Measurements from ENCODE around the gene ACVR1B. TPM values are rescaled to one million over a fixed set of nuclear protein-coding genes. Genes with fewer than 3 reads are reported as not detected.

ACVR1B gene
- total RNA-seq, 1 donor from 2014 or later, result 23.6 TPM

DNA sequence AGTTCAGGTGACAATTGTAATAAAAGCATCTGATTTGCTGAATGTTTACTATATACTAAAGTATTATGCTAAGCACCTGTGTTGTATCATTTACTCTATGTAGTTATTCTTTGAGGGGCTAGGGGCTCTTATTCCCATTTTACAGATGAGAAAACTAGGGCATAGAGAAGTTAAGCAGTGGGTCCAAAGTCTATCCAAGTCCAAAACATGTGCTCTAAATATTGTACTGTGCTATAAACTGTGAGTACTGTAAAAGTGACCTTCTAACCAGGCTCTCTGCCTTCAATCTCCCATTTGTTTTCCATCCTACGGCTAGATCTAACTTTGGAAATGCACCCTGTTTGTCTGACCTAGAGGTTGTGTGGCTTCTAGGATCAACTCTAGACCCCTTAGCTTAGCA lies 9.0 kb downstream of the ACVR1B start:
- DNase-seq (ENCODE audit: extremely low spot score in 2 of 2), result no peak
- no peaks in the 10 kb centered on the region for H3K36me3 ChIP-seq
- H3K4me3 ChIP-seq, result no peak overlapping the region
- peaks cover 58% of the 10 kb centered on the region for H3K4me1 ChIP-seq
- intact Hi-C loops (cut with DNase I), result no loop called here
- H3K27ac ChIP-seq, result no peak overlapping the region
- H3K27me3 ChIP-seq, result no peaks in the 10 kb centered on the region
- H3K9me3 ChIP-seq, result no peaks in the 10 kb centered on the region
- no peak for TF ChIP-seq POLR2AphosphoS5 (IDR thresholded peaks at IDR 0.05; ENCODE audit: insufficient read depth in 1 of 2, low read depth in 1 of 2)
- no peak for TF ChIP-seq POLR2A (IDR thresholded peaks at IDR 0.05)
- TF ChIP-seq, protein P1, sequence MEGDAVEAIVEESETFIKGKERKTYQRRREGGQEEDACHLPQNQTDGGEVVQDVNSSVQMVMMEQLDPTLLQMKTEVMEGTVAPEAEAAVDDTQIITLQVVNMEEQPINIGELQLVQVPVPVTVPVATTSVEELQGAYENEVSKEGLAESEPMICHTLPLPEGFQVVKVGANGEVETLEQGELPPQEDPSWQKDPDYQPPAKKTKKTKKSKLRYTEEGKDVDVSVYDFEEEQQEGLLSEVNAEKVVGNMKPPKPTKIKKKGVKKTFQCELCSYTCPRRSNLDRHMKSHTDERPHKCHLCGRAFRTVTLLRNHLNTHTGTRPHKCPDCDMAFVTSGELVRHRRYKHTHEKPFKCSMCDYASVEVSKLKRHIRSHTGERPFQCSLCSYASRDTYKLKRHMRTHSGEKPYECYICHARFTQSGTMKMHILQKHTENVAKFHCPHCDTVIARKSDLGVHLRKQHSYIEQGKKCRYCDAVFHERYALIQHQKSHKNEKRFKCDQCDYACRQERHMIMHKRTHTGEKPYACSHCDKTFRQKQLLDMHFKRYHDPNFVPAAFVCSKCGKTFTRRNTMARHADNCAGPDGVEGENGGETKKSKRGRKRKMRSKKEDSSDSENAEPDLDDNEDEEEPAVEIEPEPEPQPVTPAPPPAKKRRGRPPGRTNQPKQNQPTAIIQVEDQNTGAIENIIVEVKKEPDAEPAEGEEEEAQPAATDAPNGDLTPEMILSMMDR (IDR thresholded peaks at IDR 0.05), result no peak

DNA sequence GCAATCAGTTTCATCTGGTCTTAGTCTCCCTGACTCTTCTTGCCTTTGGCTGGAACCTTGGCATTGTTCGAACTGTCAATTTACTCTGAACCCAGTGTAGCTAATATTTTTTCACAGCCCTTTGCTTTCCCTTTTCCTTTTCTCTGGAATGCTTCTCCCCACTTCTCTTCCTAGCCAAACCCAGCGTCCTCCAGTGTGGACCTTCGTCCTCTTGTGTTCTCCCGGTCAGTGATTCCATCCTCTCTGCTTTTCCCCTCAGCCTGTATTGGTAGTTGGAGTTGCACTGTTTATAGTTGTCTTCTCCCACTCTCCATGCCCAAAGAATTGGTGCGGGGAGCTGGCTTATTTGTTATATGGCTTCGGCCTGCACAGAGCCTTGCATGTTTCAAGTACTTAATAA lies 9.4 kb downstream of the ACVR1B start:
- no peak for TF ChIP-seq POLR2AphosphoS5 (IDR thresholded peaks at IDR 0.05; ENCODE audit: insufficient read depth in 1 of 2, low read depth in 1 of 2)
- TF ChIP-seq, protein P1 (IDR thresholded peaks at IDR 0.05), result no peak
- TF ChIP-seq POLR2A (IDR thresholded peaks at IDR 0.05), result no peak
- peaks cover 54% of the 10 kb centered on the region for H3K4me1 ChIP-seq

DNA sequence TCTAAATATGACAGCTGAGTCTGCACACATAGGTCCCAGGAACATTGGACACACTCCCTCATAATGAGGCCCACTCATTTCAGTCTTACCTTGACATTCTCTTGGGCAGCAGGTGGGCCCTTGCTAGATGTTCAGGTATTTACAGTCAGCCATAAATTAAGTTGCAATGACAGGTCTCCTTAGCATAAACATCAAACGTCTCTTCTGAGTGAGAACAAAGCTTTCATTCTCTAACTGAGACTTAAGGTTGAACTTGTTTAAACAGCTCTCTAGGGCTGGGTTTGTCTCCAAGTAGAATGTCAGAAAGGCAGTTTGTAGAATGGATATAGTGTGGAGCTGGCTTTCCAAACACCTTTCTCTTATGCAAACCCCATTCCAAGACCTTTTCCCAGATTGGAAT lies 10.3 kb downstream of the ACVR1B start:
- intact Hi-C loops (cut with DNase I), result no loop called here
- Histone ChIP-seq H3K36me3 (no peaks in the 10 kb centered on the region), H3K4me1 (peaks cover 51% of the 10 kb centered on the region), H3K9me3 (no peaks in the 10 kb centered on the region), H3K27me3 (no peaks in the 10 kb centered on the region), H3K27ac (no peak overlapping the region), H3K4me3 (no peak overlapping the region)
- no peak for DNase-seq (ENCODE audit: extremely low spot score in 2 of 2)
- TF ChIP-seq POLR2A (IDR thresholded peaks at IDR 0.05) (no peak), POLR2AphosphoS5 (IDR thresholded peaks at IDR 0.05; ENCODE audit: insufficient read depth in 1 of 2, low read depth in 1 of 2) (no peak)
- TF ChIP-seq, protein P1 (IDR thresholded peaks at IDR 0.05), result no peak

More for the DNA sequence above, 9.4 kb downstream of the ACVR1B start:
- H3K4me3 ChIP-seq, result no peak overlapping the region
- H3K36me3 ChIP-seq, result no peaks in the 10 kb centered on the region
- no peak for DNase-seq (ENCODE audit: extremely low spot score in 2 of 2)
- H3K9me3 ChIP-seq, result no peaks in the 10 kb centered on the region
- H3K27ac ChIP-seq, result no peak overlapping the region
- intact Hi-C loops (cut with DNase I), result no loop called here
- H3K27me3 ChIP-seq, result no peaks in the 10 kb centered on the region

DNA sequence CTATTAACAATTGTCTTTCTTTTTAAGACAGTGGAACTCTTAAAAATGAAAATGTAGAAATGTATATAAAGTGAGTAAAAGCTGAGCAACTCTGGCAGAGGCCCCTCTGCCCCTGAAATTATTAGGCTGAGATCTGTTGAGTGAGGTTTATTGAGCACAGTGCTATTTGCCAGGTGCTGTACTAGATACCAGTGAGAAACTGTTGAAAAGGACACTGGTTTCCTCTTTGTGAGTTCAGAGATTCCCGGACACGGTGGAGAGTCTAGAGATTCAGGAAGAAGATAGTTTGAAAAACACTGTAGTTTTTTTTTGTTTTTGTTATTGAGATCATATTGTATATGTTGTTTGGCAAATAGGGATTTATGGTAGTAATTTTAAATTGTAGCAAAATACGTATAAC lies 11.2 kb downstream of the ACVR1B start:
- no peak overlapping the region for H3K27ac ChIP-seq
- H3K4me3 ChIP-seq, result no peak overlapping the region
- no peaks in the 10 kb centered on the region for H3K27me3 ChIP-seq
- H3K9me3 ChIP-seq, result no peaks in the 10 kb centered on the region
- no peaks in the 10 kb centered on the region for H3K36me3 ChIP-seq
- peaks cover 46% of the 10 kb centered on the region for H3K4me1 ChIP-seq
- intact Hi-C loops (cut with DNase I), result no loop called here
- DNase-seq (ENCODE audit: extremely low spot score in 2 of 2), result no peak
- TF ChIP-seq POLR2AphosphoS5 (IDR thresholded peaks at IDR 0.05; ENCODE audit: insufficient read depth in 1 of 2, low read depth in 1 of 2) (no peak), POLR2A (IDR thresholded peaks at IDR 0.05) (no peak)
- TF ChIP-seq, protein P1 (IDR thresholded peaks at IDR 0.05), result no peak

DNA sequence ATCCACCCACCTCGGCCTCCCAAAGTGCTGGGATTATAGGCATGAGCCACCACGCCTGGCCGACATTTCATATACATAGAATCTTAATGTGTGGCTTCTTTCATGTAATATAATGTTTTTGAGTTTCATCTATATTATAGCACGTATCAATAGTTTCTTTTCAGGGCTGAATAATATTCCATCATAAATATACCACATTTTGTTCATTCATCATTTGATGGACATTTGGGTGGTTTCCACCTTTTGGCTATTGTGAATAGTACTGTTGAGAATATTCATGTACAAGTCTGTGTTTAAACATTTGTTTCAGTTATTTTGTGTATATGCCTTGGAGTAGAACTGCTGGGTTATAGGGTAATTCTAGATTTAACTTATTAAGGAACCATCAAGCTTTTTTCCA lies 12.0 kb downstream of the ACVR1B start:
- Histone ChIP-seq H3K4me1 (peaks cover 44% of the 10 kb centered on the region), H3K27ac (no peak overlapping the region), H3K36me3 (no peaks in the 10 kb centered on the region), H3K27me3 (no peaks in the 10 kb centered on the region), H3K9me3 (no peaks in the 10 kb centered on the region), H3K4me3 (no peak overlapping the region)
- intact Hi-C loops (cut with DNase I), result no loop called here
- DNase-seq (ENCODE audit: extremely low spot score in 2 of 2), result no peak
- TF ChIP-seq, protein P1 (IDR thresholded peaks at IDR 0.05), result no peak
- TF ChIP-seq POLR2A (IDR thresholded peaks at IDR 0.05) (no peak), POLR2AphosphoS5 (IDR thresholded peaks at IDR 0.05; ENCODE audit: insufficient read depth in 1 of 2, low read depth in 1 of 2) (no peak)

All from vagina (tissue), 2 donors.